ENCODE results near the gene CEP89. TPM values are rescaled to one million over a fixed set of nuclear protein-coding genes. Genes with fewer than 3 reads are reported as not detected.

The CEP89 gene
- total and polyA plus RNA-seq, 2 of the 4 experiments (the other 2 are of a cell fraction) = 7.2 to 17.4 TPM

GRCh38 chr19:32910094-32910493 is 61.7 kb downstream of the CEP89 start:
- H2BK120ac ChIP-seq (ENCODE audit: low read depth, low read length) = no peak overlapping the region
- POLR2A ChIA-PET (ENCODE audit: unreplicated experiment) = no interaction called here
- H3K4me2 ChIP-seq (ENCODE audit: low read depth, low read length) = no peak overlapping the region
- no peak overlapping the region for H2BK5ac ChIP-seq (ENCODE audit: low read depth, low read length, poor library complexity, severe bottlenecking)
- H3K4me3 ChIP-seq (ENCODE audit: insufficient read depth, low read depth, low read length) = no peak overlapping the region
- intact Hi-C loops (cut with micrococcal nuclease) (no loop called here), in situ Hi-C loops (cut with MboI; ENCODE audit: low sequenced_read_pairs) (no loop called here), dilution Hi-C loops (cut with HindIII; ENCODE audit: low sequenced_read_pairs, unreplicated experiment) (no loop called here)
- H3K14ac ChIP-seq (replicated peaks; ENCODE audit: low read depth, low read length) = no peak overlapping the region
- no peak overlapping the region for H4K8ac ChIP-seq (ENCODE audit: low read depth in 2 of 2, low read length in 2 of 2)
- peaks cover 24% of the 10 kb centered on the region for H3K36me3 ChIP-seq (ENCODE audit: control insufficient read depth, insufficient read depth, low read length)
- no peak overlapping the region for H3K27ac ChIP-seq (ENCODE audit: insufficient read depth, low read length)
- H3K56ac ChIP-seq (ENCODE audit: extremely low read depth, insufficient read depth, low read length) = no peak overlapping the region
- H2AK9ac ChIP-seq (replicated peaks; ENCODE audit: low read depth, low read length, poor library complexity) = no peak overlapping the region
- H2AFZ ChIP-seq (replicated peaks; ENCODE audit: low read length, poor library complexity) = no peak overlapping the region
- H2BK20ac ChIP-seq (ENCODE audit: low read depth, low read length) = no peak overlapping the region
- WGBS, 2 experiments (ENCODE audit: extremely low coverage in 2 of 2, insufficient read length in 1 of 2) = no CpG with 5 or more reads among the region's 5 CpGs
- H4K20me1 ChIP-seq (ENCODE audit: insufficient read depth, low read length) = no peaks in the 10 kb centered on the region
- no peak overlapping the region for H3K18ac ChIP-seq (ENCODE audit: low read depth, low read length)
- no peaks in the 10 kb centered on the region for H3K79me1 ChIP-seq (ENCODE audit: low read depth in 1 of 2, low read length in 2 of 2)
- no peak overlapping the region for H4K91ac ChIP-seq (ENCODE audit: insufficient read depth, low read depth, low read length)
- H3K4me1 ChIP-seq (ENCODE audit: control insufficient read depth, insufficient read depth, low read length) = no peaks in the 10 kb centered on the region
- H3K23ac ChIP-seq (ENCODE audit: low read depth, low read length) = no peak overlapping the region
- CTCF ChIA-PET = interaction anchor here (0.7 kb wide), 1 partner anchor 17 kb away, joined by 3 read pairs; no protein-coding TSS in a partner anchor
- no peak overlapping the region for H3K4ac ChIP-seq (ENCODE audit: low read depth, low read length)
- H3K9me3 ChIP-seq (ENCODE audit: control insufficient read depth, insufficient read depth, low read length) = peaks cover 2% of the 10 kb centered on the region; the same call in 1 of the 2 replicates
- ATAC-seq (ENCODE audit: low read depth) = no peak
- no TSS peak for BruUV-seq (replicated peaks)
- DNase-seq = no peak
- H3K27me3 ChIP-seq (ENCODE audit: control insufficient read depth, insufficient read depth, low read length) = no peaks in the 10 kb centered on the region
- 0 out of 2 replicates have a peak, but pooled peaks cover 2% of the 10 kb centered on the region for H3K9me1 ChIP-seq (ENCODE audit: insufficient read depth, low read length)
- no peak overlapping the region for H3K9ac ChIP-seq (ENCODE audit: low read depth, low read length)
- no peak overlapping the region for H4K5ac ChIP-seq (ENCODE audit: low read depth, low read length)
- TF ChIP-seq CTCF (conservative IDR thresholded peaks at IDR 0.05; ENCODE audit: low read depth, low read length) (no peak), RCOR1 (IDR thresholded peaks at IDR 0.05; ENCODE audit: insufficient replicate concordance, low read length) (no peak), MAFK (IDR thresholded peaks at IDR 0.05; ENCODE audit: low read depth, low read length) (no peak), CHD1 (IDR thresholded peaks at IDR 0.05; ENCODE audit: low read depth, low read length) (no peak), NFE2L2 (IDR thresholded peaks at IDR 0.05; ENCODE audit: low read depth, low read length) (no peak), MAZ (IDR thresholded peaks at IDR 0.05; ENCODE audit: borderline replicate concordance, low read depth, low read length) (no peak)
- H2BK15ac ChIP-seq (ENCODE audit: low read depth, low read length) = no peak overlapping the region
- H2AK5ac ChIP-seq (ENCODE audit: low read depth, low read length) = no peak overlapping the region

Measured in IMR-90 (cell line).